GM23338 (cell line): ENCODE results near the gene GFOD1.

Source experiments
- CREB1 ChIP-seq: fragments of 250-450 bp; sonication (Bioruptor Pico); IDR thresholded peaks from 2 replicates; pipeline ENCODE4 v1.5.0; 2020; ENCODE audit warnings: low read depth, mild to moderate bottlenecking, moderate library complexity
- CTCF ChIP-seq, 2 experiments: fragments of 200-600 bp in 1 of 2; sonication (generic) in 1 of 2; conservative IDR thresholded peaks; 2 replicates each; pipeline versions ENCODE4 v1.5.1 to v1.6.1; 2016 to 2017; ENCODE audit warnings: antibody characterized with exemption in 2 of 2, low read depth in 2 of 2, mild to moderate bottlenecking in 2 of 2, moderate library complexity in 1 of 2
- ETS1 ChIP-seq: IDR thresholded peaks from 2 replicates; pipeline ENCODE4 v1.6.1; 2016; ENCODE audit warnings: antibody characterized with exemption
- EZH2 ChIP-seq: fragments of 200-600 bp; sonication (generic); IDR thresholded peaks from one replicate; pipeline ENCODE4 v1.8.0; 2017; ENCODE audit warnings: antibody characterized with exemption, mild to moderate bottlenecking, low read depth; ENCODE audit not compliant: unreplicated experiment
- EZH2phosphoT487 ChIP-seq: fragments of 200-600 bp; sonication (generic); IDR thresholded peaks from one replicate; pipeline ENCODE4 v1.8.1; 2018; ENCODE audit warnings: antibody characterized with exemption; ENCODE audit not compliant: unreplicated experiment
- POLR2AphosphoS5 ChIP-seq: IDR thresholded peaks from 2 replicates; pipeline ENCODE4 v1.6.1; 2016; ENCODE audit warnings: antibody characterized with exemption, low read depth
- REST ChIP-seq: IDR thresholded peaks from one replicate; pipeline ENCODE4 v1.6.1; 2018; ENCODE audit warnings: antibody characterized with exemption; ENCODE audit not compliant: unreplicated experiment
- ZNF331 ChIP-seq: fragments of 250-450 bp; sonication (Bioruptor Pico); IDR thresholded peaks from 2 replicates; pipeline ENCODE4 v1.5.0; 2020; ENCODE audit warnings: low read depth, mild to moderate bottlenecking, moderate library complexity

- no peak for TF ChIP-seq POLR2AphosphoS5
- no peak for TF ChIP-seq CTCF (conservative IDR thresholded peaks at IDR 0.05; ENCODE audit: low read depth in 2 of 2)
- no peak for TF ChIP-seq EZH2
- TF ChIP-seq ETS1 = no peak
- no peak for TF ChIP-seq REST
- no peak for TF ChIP-seq CREB1 (CRISPR knock-in tag)
- TF ChIP-seq EZH2phosphoT487 = no peak
- TF ChIP-seq ZNF331 (CRISPR knock-in tag) = no peak
Measured at GRCh38 chr6:13390658-13391057, 96.7 kb downstream of the GFOD1 start.
